Neuronal stem cell (in vitro differentiated cells): Measurements from ENCODE around the gene SIRPB1.

Experiments
- DNase-seq: peaks from one replicate; pipeline ENCODE4 v3.0.0-alpha.2; 2013; ENCODE audit warnings: low spot score
- H2AFZ ChIP-seq: one replicate; pipeline ENCODE4 v1.6.1; 2013; ENCODE audit warnings: mild to moderate bottlenecking, low read length, inconsistent platforms
- H2AK5ac ChIP-seq: 2 replicates; pipeline ENCODE4 v1.6.1; 2013; ENCODE audit warnings: low read depth, mild to moderate bottlenecking, inconsistent platforms, low read length, moderate library complexity, mixed read lengths
- H2BK120ac ChIP-seq: 2 replicates; pipeline ENCODE4 v1.6.1; 2013; ENCODE audit warnings: low read depth, mild to moderate bottlenecking, inconsistent platforms, low read length, moderate library complexity, mixed read lengths
- H2BK12ac ChIP-seq: one replicate; pipeline ENCODE4 v1.6.1; 2013; ENCODE audit warnings: low read length, inconsistent platforms
- H2BK15ac ChIP-seq: 2 replicates; pipeline ENCODE4 v1.6.1; 2013; ENCODE audit warnings: mild to moderate bottlenecking, low read length, inconsistent platforms, mixed read lengths
- H2BK5ac ChIP-seq: one replicate; pipeline ENCODE4 v1.6.1; 2013; ENCODE audit warnings: inconsistent platforms, mild to moderate bottlenecking, low read length, moderate library complexity
- H3K14ac ChIP-seq: one replicate; pipeline ENCODE4 v1.6.1; 2013; ENCODE audit warnings: low read length, inconsistent platforms
- H3K18ac ChIP-seq: 2 replicates; pipeline ENCODE4 v1.6.1; 2013; ENCODE audit warnings: low read length, inconsistent platforms
- H3K23ac ChIP-seq: 2 replicates; pipeline ENCODE4 v1.6.1; 2013; ENCODE audit warnings: low read depth, mild to moderate bottlenecking, mixed read lengths, low read length, inconsistent platforms; ENCODE audit not compliant: poor library complexity
- H3K27ac ChIP-seq: replicated peaks from 3 replicates; pipeline ENCODE4 v1.5.1; 2013; ENCODE audit warnings: low read length, inconsistent platforms
- H3K27me3 ChIP-seq, 3 experiments: 2 replicates each; pipeline ENCODE4 v1.6.1; 2013; ENCODE audit warnings: low read length in 3 of 3, mild to moderate bottlenecking in 2 of 3, inconsistent platforms in 1 of 3, low read depth in 1 of 3, mixed read lengths in 1 of 3, moderate library complexity in 1 of 3; ENCODE audit not compliant: control insufficient read depth in 3 of 3, insufficient read depth in 3 of 3
- H3K36me3 ChIP-seq, 2 donors: replicated peaks in 1 of 2; 2 replicates each; pipeline ENCODE4 v1.6.1; 2013; ENCODE audit warnings: low read length in 2 of 2; ENCODE audit not compliant: control insufficient read depth in 2 of 2, insufficient read depth in 2 of 2
- H3K4ac ChIP-seq: 2 replicates; pipeline ENCODE4 v1.6.1; 2013; ENCODE audit warnings: inconsistent platforms, mild to moderate bottlenecking, low read length, moderate library complexity
- H3K4me1 ChIP-seq, 2 donors: 1 replicate in 1 of 2; 2 replicates in 1 of 2; pipeline ENCODE4 v1.6.1; 2013; ENCODE audit warnings: low read length in 2 of 2, low read depth in 1 of 2; ENCODE audit not compliant: control insufficient read depth in 2 of 2, insufficient read depth in 1 of 2
- H3K4me2 ChIP-seq: one replicate; pipeline ENCODE4 v1.6.1; 2013; ENCODE audit warnings: mild to moderate bottlenecking, low read length, inconsistent platforms; ENCODE audit not compliant: insufficient read depth, poor library complexity, severe bottlenecking
- H3K4me3 ChIP-seq, 2 donors: 2 replicates each; pipeline ENCODE4 v1.5.1; 2013; ENCODE audit warnings: low read length in 2 of 2, mild to moderate bottlenecking in 2 of 2, inconsistent platforms in 1 of 2, moderate library complexity in 1 of 2
- H3K79me1 ChIP-seq: one replicate; pipeline ENCODE4 v1.6.1; 2013; ENCODE audit warnings: low read depth, mild to moderate bottlenecking, inconsistent platforms, low read length, moderate library complexity
- H3K9ac ChIP-seq: one replicate; pipeline ENCODE4 v1.6.1; 2013; ENCODE audit warnings: mild to moderate bottlenecking, low read depth, low read length, inconsistent platforms; ENCODE audit not compliant: poor library complexity
- H3K9me3 ChIP-seq, 2 donors: replicated peaks in 1 of 2; 2 replicates each; pipeline versions ENCODE3 to v1.6.1; 2013; ENCODE audit warnings: low read length in 2 of 2, mild to moderate bottlenecking in 2 of 2, inconsistent platforms in 1 of 2, low read depth in 1 of 2, mixed read lengths in 1 of 2, moderate library complexity in 1 of 2; ENCODE audit not compliant: control insufficient read depth in 2 of 2, insufficient read depth in 1 of 2
- H4K8ac ChIP-seq: one replicate; pipeline ENCODE4 v1.6.1; 2013; ENCODE audit warnings: low read depth, mild to moderate bottlenecking, inconsistent platforms, low read length, moderate library complexity
- H4K91ac ChIP-seq: one replicate; pipeline ENCODE4 v1.6.1; 2013; ENCODE audit warnings: low read length, low read depth, mild to moderate bottlenecking, inconsistent platforms; ENCODE audit not compliant: poor library complexity
- WGBS, 2 donors: extraction: QIAGEN DNeasy Blood & Tissue Kit; methylation state at CpG; one replicate each; pipeline ENCODE4 v1.1.7; 2013; ENCODE audit warnings: missing lambda C conversion rate in 2 of 2, mixed read lengths in 1 of 2; ENCODE audit not compliant: insufficient read length in 2 of 2, insufficient replicate concordance in 1 of 2; ENCODE audit errors: extremely low coverage in 2 of 2; 5-methylcytosine and 5-hydroxymethylcytosine counted together

SIRPB1 gene

DNA sequence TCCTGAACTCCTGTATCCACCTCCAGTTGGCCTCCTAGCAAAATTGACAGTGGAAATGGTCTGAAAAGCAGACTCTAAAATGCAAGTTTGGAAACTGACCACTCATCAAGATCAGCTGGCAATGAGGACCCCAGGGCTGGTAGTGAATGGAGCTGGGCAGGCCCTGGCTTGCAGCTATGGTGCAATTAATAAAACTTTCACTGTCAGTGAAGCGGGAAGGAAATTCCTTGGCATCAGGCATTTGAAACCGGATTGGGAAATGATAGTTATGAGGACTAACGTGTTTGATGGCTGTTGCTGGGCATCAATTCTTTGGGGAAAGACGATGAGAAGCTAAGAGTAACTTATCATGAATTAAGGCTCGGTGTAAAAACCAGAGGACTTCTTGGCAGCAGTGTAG lies 19.1 kb downstream of the SIRPB1 start:
- WGBS, 2 donors = no CpG with 5 or more reads among the region's 5 CpGs

DNA sequence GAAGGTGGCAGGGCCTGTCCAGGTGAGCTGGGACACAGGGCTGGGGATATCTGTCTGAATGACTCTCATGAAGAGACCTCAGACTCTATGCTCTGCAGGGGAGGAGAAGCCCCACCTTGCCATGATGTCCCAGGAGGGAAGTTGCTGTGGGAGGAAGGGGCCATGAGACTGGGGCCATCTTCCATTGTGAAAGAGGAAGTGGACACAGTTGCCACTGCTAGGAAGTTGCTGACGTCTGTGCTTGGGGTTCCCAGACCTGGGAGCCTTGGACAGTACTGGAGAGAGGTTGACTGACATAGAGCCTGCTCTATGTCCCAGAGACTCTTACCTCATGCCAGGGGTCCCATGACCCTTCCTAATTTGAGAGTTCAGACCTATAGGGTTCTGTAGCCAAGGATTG lies 24.5 kb downstream of the SIRPB1 start:
- Histone ChIP-seq H4K8ac (no peak overlapping the region), H3K27ac (no peak overlapping the region), H3K14ac (no peak overlapping the region), H3K18ac (no peak overlapping the region), H2BK5ac (no peak overlapping the region), H3K36me3 (no peaks in the 10 kb centered on the region), H3K4me2 (no peak overlapping the region), H2BK120ac (no peak overlapping the region), H3K27me3 (no peaks in the 10 kb centered on the region), H2AK5ac (no peak overlapping the region), H3K23ac (no peak overlapping the region), H2BK12ac (no peak overlapping the region), H4K91ac (no peak overlapping the region), H3K9ac (no peak overlapping the region), H3K4ac (no peak overlapping the region), H3K79me1 (no peaks in the 10 kb centered on the region), H3K4me3 (no peak overlapping the region), H3K4me1 (no peaks in the 10 kb centered on the region), H2AFZ (no peak overlapping the region), H3K9me3 (no peaks in the 10 kb centered on the region), H2BK15ac (no peak overlapping the region)
- no peak for DNase-seq
- no CpG with 5 or more reads among the region's 1 CpG for WGBS, 2 donors

More for the DNA sequence above, 19.1 kb downstream of the SIRPB1 start:
- Histone ChIP-seq H3K36me3 (no peaks in the 10 kb centered on the region), H4K91ac (no peak overlapping the region), H2AFZ (no peak overlapping the region), H3K9me3 (no peaks in the 10 kb centered on the region), H3K4me3 (no peak overlapping the region), H2BK12ac (no peak overlapping the region), H3K23ac (no peak overlapping the region), H2AK5ac (no peak overlapping the region), H3K14ac (no peak overlapping the region), H3K4me2 (no peak overlapping the region), H3K27me3 (no peaks in the 10 kb centered on the region), H2BK120ac (no peak overlapping the region), H3K18ac (no peak overlapping the region), H3K9ac (no peak overlapping the region), H3K27ac (no peak overlapping the region), H3K4me1 (peaks cover 0 to 4% of the 10 kb centered on the region in 2 donors), H2BK5ac (no peak overlapping the region), H3K79me1 (no peaks in the 10 kb centered on the region), H3K4ac (no peak overlapping the region), H2BK15ac (no peak overlapping the region), H4K8ac (no peak overlapping the region)
- no peak for DNase-seq

DNA sequence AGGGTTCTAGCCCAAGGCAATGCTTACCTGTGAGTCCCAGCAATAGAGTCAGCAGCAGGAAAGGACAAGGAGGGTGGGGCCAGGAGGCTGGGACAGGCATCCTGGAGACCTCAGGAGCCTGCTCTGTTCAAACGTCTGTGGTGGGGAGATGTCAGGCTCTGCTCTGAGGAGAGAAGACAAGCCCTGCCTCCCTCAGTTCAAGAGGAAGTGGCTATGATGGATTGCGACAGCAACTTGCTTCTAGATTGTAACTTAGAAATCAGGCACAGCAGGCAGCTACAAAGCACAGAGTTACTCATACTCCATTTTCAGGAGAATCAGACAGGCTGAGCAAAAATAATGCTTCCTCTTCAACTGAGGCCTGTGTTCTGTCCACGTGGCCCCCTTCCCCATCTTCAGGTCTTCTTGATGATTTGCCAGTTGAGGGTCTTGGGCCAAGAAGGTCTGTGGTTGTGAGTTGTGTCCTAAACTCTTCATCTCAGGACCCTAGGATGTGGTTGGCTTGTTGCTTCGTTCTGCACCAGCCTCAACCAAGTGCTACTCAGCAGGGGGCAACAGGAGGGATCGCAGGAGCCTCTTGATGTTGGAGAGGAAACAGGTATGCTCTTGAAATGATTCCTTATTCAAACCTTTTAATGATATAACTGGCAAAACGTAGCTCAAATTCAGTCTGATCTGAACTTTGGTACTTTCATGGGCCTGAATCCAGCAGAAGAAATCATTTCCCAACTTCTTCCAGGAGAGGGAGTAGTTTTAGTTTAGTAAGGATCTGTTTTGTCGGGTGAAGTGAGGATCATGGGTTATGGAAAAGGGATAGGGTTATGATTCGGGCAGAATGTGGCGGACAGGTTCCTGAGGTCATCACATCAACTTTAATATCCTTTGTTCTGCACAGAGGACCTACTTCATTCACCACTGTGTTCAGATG lies 31.0 kb downstream of the SIRPB1 start:
- Histone ChIP-seq H3K79me1 (no peaks in the 10 kb centered on the region), H2BK120ac (no peak overlapping the region), H3K9ac (no peak overlapping the region), H3K4me1 (no peaks in the 10 kb centered on the region), H2BK12ac (no peak overlapping the region), H3K14ac (no peak overlapping the region), H4K8ac (no peak overlapping the region), H3K36me3 (no peaks in the 10 kb centered on the region), H3K4ac (no peak overlapping the region), H3K18ac (no peak overlapping the region), H2AFZ (no peak overlapping the region), H3K23ac (no peak overlapping the region), H3K27me3 (no peaks in the 10 kb centered on the region), H3K9me3 (no peaks in the 10 kb centered on the region), H4K91ac (no peak overlapping the region), H3K4me2 (no peak overlapping the region), H3K4me3 (no peak overlapping the region), H2BK5ac (no peak overlapping the region), H3K27ac (no peak overlapping the region), H2BK15ac (no peak overlapping the region), H2AK5ac (no peak overlapping the region)
- WGBS, 2 donors = no CpG with 5 or more reads among the region's 9 CpGs
- no peak for DNase-seq

DNA sequence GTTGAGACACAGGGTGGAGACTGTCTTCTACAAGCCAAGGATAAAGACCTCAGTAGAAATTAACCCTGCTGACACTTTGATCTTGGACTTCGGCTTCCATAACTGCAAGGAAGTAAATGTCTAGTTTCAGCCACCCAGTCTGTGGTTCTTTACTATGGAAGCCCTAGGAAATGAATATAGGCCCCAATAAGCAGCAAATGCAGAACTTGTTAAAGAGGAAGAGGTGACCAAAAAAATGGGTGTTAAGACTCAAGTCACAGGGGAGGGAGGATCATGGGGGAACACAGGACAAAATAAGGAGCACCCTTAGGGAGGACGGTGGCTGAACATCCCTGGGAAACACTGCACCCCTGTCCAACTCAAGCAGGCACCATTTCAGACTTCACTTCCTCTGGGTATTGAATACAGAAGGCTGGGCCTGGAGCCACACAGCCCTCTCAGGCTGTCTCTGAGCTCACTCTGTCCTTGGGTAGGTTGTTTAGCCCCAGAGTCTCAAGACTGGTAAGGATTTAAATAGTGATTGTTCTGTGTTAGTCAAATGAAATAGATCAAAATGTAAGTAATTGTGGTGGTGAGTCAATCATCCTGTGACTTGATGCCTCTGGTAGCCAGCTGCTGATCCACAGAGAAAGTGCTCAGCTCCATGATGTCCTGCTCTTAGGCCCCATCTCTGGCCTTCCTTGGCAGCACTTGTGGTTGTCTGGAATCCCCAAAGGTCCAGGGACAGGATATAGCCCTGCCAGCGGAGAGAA lies 31.9 kb downstream of the SIRPB1 start:
- Histone ChIP-seq H3K27me3 (no peaks in the 10 kb centered on the region), H3K18ac (no peak overlapping the region), H4K8ac (no peak overlapping the region), H3K4ac (no peak overlapping the region), H3K14ac (no peak overlapping the region), H2BK12ac (no peak overlapping the region), H4K91ac (no peak overlapping the region), H3K4me3 (no peak overlapping the region), H3K4me2 (no peak overlapping the region), H3K36me3 (no peaks in the 10 kb centered on the region), H2BK15ac (no peak overlapping the region), H2BK5ac (no peak overlapping the region), H2BK120ac (no peak overlapping the region), H3K23ac (no peak overlapping the region), H2AK5ac (no peak overlapping the region), H3K4me1 (no peaks in the 10 kb centered on the region), H3K9ac (no peak overlapping the region), H3K9me3 (no peaks in the 10 kb centered on the region), H3K27ac (no peak overlapping the region), H3K79me1 (no peaks in the 10 kb centered on the region), H2AFZ (no peak overlapping the region)
- WGBS, 2 donors = no CpG with 5 or more reads among the region's 3 CpGs
- DNase-seq = no peak
